Adrenal gland (tissue), 12 donors: ENCODE data around the gene BCL11A. TPM values are rescaled to one million over a fixed set of nuclear protein-coding genes. Genes with fewer than 3 reads are reported as not detected.

ENCODE experiments used
- DNase-seq, 7 donors: peaks; one replicate each; pipeline ENCODE4 v3.0.0-alpha.2; 2019 to 2020
- H3K27ac ChIP-seq, 5 donors: fragments of 200-600 bp; sonication (generic) in 4 of 5; 1 replicate in 3 of 5; 2 replicates in 2 of 5; pipeline versions ENCODE4 v1.5.1 to v1.8.0; 2016 to 2020; ENCODE audit warnings: mild to moderate bottlenecking in 1 of 5
- H3K27me3 ChIP-seq: fragments of 200-600 bp; 2 replicates; pipeline ENCODE4 v1.8.0; 2021
- H3K36me3 ChIP-seq, 2 donors: fragments of 200-600 bp; replicated peaks in 1 of 2; 1 replicate in 1 of 2; 2 replicates in 1 of 2; pipeline versions ENCODE4 v1.5.1 to v1.8.0; 2018 to 2022
- H3K4me1 ChIP-seq, 2 donors: fragments of 200-600 bp; replicated peaks in 1 of 2; 1 replicate in 1 of 2; 2 replicates in 1 of 2; pipeline versions ENCODE4 v1.5.1 to v1.8.0; 2018 to 2021
- H3K4me3 ChIP-seq, 4 donors: fragments of 200-600 bp; sonication (generic) in 3 of 4; one replicate each; pipeline ENCODE4 v1.5.1; 2016 to 2018
- H3K9me3 ChIP-seq, 3 donors: fragments of 200-600 bp; sonication (generic) in 1 of 3; replicated peaks in 1 of 3; 1 replicate in 2 of 3; 2 replicates in 1 of 3; pipeline versions ENCODE4 v1.5.1 to v1.8.0; 2016 to 2021
- CTCF ChIP-seq, 6 experiments: fragments of 450-650 bp in 4 of 6; fragments of 200-600 bp in 2 of 6; sonication (generic) in 1 of 6; IDR thresholded peaks; 1 replicate in 5 of 6; 2 replicates in 1 of 6; pipeline versions ENCODE4 v1.5.1 to v1.8.0; 2016 to 2021; ENCODE audit warnings: antibody characterized with exemption in 6 of 6, mild to moderate bottlenecking in 2 of 6, moderate library complexity in 1 of 6
- POLR2A ChIP-seq, 2 donors: fragments of 450-650 bp; IDR thresholded peaks; one replicate each; pipeline ENCODE4 v1.6.1; 2017; ENCODE audit warnings: antibody characterized with exemption in 2 of 2, mild to moderate bottlenecking in 2 of 2, moderate library complexity in 1 of 2
- WGBS, 4 donors: extraction: QIAGEN DNeasy Blood & Tissue Kit in 2 of 4; methylation state at CpG; one replicate each; pipeline versions ENCODE4 v1.1.5 to v1.1.7; 2013 to 2017; 5-methylcytosine and 5-hydroxymethylcytosine counted together
- intact Hi-C, 2 donors: fragments of 100-400 bp; cut with DNase I; formaldehyde crosslinking; loops; one replicate each; pipeline versions ENCODE4 v1.14.1 to v1.15.0; 2022 to 2023
- polyA plus RNA-seq, 3 donors: library from polyadenylated mRNA; stranded (reverse); fragments of 200-250 nt in 2 of 3; fragments of 350-450 nt in 1 of 3; fragmentation: Illumina TruSeq in 1 of 3; extraction: RNeasy Lipid Tissue Mini Kit (QIAGEN cat#74804) in 1 of 3; gene quantifications; one replicate each; pipeline ENCODE4 v1.2.3, GENCODE V29; 2013 to 2014
- total RNA-seq, 9 donors: library from RNA; depleted of rRNA in 4 of 9; stranded (reverse); fragments of >200 nt in 4 of 9; fragments of 120-200 nt in 1 of 9; fragmentation: NEBNext Ultra II Directional in 1 of 9; extraction: Animal tissue kit (Norgen Biotek cat#: 25700) in 1 of 9; gene quantifications; one replicate each; pipeline versions ENCODE4 v1.1.0 to v1.2.4, GENCODE V29; 2013 to 2023
- donor health status: healthy with polysubstance abuse.
- donor health status: Bipolar disorder and iron deficiency.
- donor health status: DM: yes; HTN: yes; CAD: no.
- donor health status: DM: no; HTN: no; CAD: no.
- donor health status: DM: no; HTN: no; CAD: no.
- donor health status: DM: yes; HTN: yes; CAD: no.

The BCL11A gene
- total and polyA plus RNA-seq, 12 donors: 2.9 to 16.7 (median 5.3) TPM

GRCh38 chr2:60408811-60409530, 144.5 kb downstream of the BCL11A start:
- Histone ChIP-seq H3K36me3 (no peaks in the 10 kb centered on the region), H3K9me3 (no peaks in the 10 kb centered on the region), H3K27me3 (no peaks in the 10 kb centered on the region), H3K4me1 (peaks cover 0 to 8% of the 10 kb centered on the region in 2 donors), H3K4me3 (no peak overlapping the region), H3K27ac (no peak overlapping the region)
- no peak for DNase-seq
- TF ChIP-seq CTCF (IDR thresholded peaks at IDR 0.05): no peak
- no peak for TF ChIP-seq POLR2A (IDR thresholded peaks at IDR 0.05)
- WGBS, 4 donors: 70 to 81% (median 77%) methylated on average over 8 of the region's 8 CpGs
- intact Hi-C loops: no loop called here

- WGBS, 4 donors: 95 to 100% (median 98%) methylated on average over 1 of the region's 1 CpG
Observed at GRCh38 chr2:60408207-60408606, 145.2 kb downstream of the BCL11A start.

GRCh38 chr2:60407398-60407797, 146.1 kb downstream of the BCL11A start:
- peak; percentile 23 to 69 (median 47) for DNase-seq
- no peaks in the 10 kb centered on the region for H3K27me3 ChIP-seq
- WGBS, 4 donors: 0 to 32% (median 15%) methylated on average over 2 of the region's 2 CpGs
- H3K9me3 ChIP-seq: no peaks in the 10 kb centered on the region
- no peak for TF ChIP-seq CTCF (IDR thresholded peaks at IDR 0.05)
- no peak for TF ChIP-seq POLR2A (IDR thresholded peaks at IDR 0.05)
- no peak overlapping the region for H3K27ac ChIP-seq
- peaks cover 0 to 8% of the 10 kb centered on the region in 2 donors for H3K4me1 ChIP-seq
- no peaks in the 10 kb centered on the region for H3K36me3 ChIP-seq
- intact Hi-C loops: no loop called here
- H3K4me3 ChIP-seq: no peak overlapping the region

More at GRCh38 chr2:60408207-60408606, 145.2 kb downstream of the BCL11A start:
- Histone ChIP-seq H3K36me3 (no peaks in the 10 kb centered on the region), H3K4me1 (peaks cover 0 to 8% of the 10 kb centered on the region in 2 donors), H3K27me3 (no peaks in the 10 kb centered on the region), H3K4me3 (no peak overlapping the region), H3K27ac (no peak overlapping the region), H3K9me3 (no peaks in the 10 kb centered on the region)
- TF ChIP-seq CTCF (IDR thresholded peaks at IDR 0.05) (no peak), POLR2A (IDR thresholded peaks at IDR 0.05) (no peak)
- intact Hi-C loops: no loop called here
- DNase-seq: no peak

- Histone ChIP-seq H3K36me3 (no peaks in the 10 kb centered on the region), H3K9me3 (no peaks in the 10 kb centered on the region), H3K4me3 (no peak overlapping the region), H3K4me1 (peaks cover 0 to 8% of the 10 kb centered on the region in 2 donors), H3K27me3 (no peaks in the 10 kb centered on the region), H3K27ac (no peak overlapping the region)
- WGBS, 4 donors: 80 to 96% (median 94%) methylated on average over 7 of the region's 7 CpGs
- DNase-seq: no peak
- no peak for TF ChIP-seq CTCF (IDR thresholded peaks at IDR 0.05)
- no peak for TF ChIP-seq POLR2A (IDR thresholded peaks at IDR 0.05)
- intact Hi-C loops: no loop called here
Observed at GRCh38 chr2:60406192-60406591, 147.3 kb downstream of the BCL11A start.
